Measurements from ENCODE around the gene GZMH.
"Not testable (repeated sequence)": the region's sequence is repeated elsewhere in the genome, so short reads cannot be mapped to it uniquely, and the experiment has no call there.

The GZMH gene

GRCh38 chr14:24591004-24591403 is 18.5 kb downstream of the GZMH start:
- DNase-seq = not testable (repeated sequence)

- DNase-seq = not testable (repeated sequence)
These were observed 25.1 kb downstream of the GZMH start for GRCh38 chr14:24584402-24584801.

- no peak for DNase-seq
These were observed 30.9 kb downstream of the GZMH start for GRCh38 chr14:24578558-24578957.

GRCh38 chr14:24576771-24577170 is 32.7 kb downstream of the GZMH start:
- no peak for DNase-seq

- DNase-seq = no peak
These were observed 33.3 kb downstream of the GZMH start, which contains the start of gene CTSG for GRCh38 chr14:24576182-24576581. CTSG (minus strand) TSS chr14:24576250; CDS start chr14:24576223, 27 bp downstream.

- no peak for DNase-seq
These were observed 35.2 kb downstream of the GZMH start for GRCh38 chr14:24574206-24574774.

GRCh38 chr14:24566318-24566717 is 43.2 kb downstream of the GZMH start:
- DNase-seq = no peak

DNA sequence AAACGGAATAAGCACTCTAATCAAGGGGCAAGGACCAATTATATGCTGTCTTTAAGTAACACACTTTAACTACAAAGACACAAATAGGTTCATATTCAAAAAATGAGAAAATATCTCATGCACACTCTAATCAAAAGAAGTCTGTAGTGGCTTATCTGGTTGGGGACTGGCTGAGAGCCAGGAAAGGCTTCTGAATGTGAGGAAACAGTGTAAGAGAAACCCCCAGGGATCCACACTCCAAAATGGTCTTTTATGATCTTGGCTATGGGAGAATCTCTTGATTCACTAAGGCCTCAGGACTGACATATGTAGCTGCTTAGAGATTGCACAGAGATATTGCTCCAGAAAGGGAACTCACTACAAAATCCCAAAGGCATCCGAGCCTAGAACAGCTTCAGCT is 43.7 kb downstream of the GZMH start:
- no peak for DNase-seq

GRCh38 chr14:24563505-24563904 is 46.0 kb downstream of the GZMH start:
- DNase-seq = no peak

DNA sequence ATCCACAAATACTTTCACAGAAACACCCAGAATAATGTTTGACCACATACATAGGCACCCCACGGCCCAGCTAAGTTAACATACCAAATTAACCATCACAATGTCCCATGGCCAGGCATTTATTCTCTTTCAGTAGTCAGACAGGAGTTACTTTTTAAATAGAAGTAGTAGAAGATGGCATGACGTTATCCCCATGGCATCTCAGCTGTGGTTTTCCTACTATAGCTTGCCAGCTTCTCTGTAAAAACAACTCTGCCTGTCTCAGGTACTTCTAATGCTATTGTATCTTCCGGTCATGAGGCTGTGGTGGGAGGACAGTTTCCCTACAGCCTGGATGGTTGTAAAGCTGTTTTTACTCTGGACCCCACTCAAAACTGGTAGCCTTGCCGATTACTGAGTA is 52.7 kb downstream of the GZMH start:
- no peak for DNase-seq
